Measurements from ENCODE around the gene SIGLEC12.
"Not testable (repeated sequence)": the region's sequence is repeated elsewhere in the genome, so short reads cannot be mapped to it uniquely, and the experiment has no call there.

Gene SIGLEC12

GRCh38 chr19:51448411-51449016, 53.1 kb downstream of the SIGLEC12 start:
- peaks cover 20% of the 10 kb centered on the region for H3K9me3 Mint-ChIP-seq
- no peaks in the 10 kb centered on the region for H3K27me3 Mint-ChIP-seq (ENCODE audit: low read depth)
- peak overlapping the region; percentile 46 for H3K27ac Mint-ChIP-seq
- H3K36me3 Mint-ChIP-seq (ENCODE audit: low read depth) = peaks cover 10% of the 10 kb centered on the region
- peaks cover 33% of the 10 kb centered on the region for H3K4me1 Mint-ChIP-seq (ENCODE audit: low read depth)
- peak; percentile 72 for DNase-seq (ENCODE audit: low spot score)
- peak overlapping the region; percentile 76 for H3K4me3 Mint-ChIP-seq

GRCh38 chr19:51448011-51448410, 53.6 kb downstream of the SIGLEC12 start:
- peak overlapping the region; percentile 46 for H3K27ac Mint-ChIP-seq
- peaks cover 20% of the 10 kb centered on the region for H3K9me3 Mint-ChIP-seq
- H3K4me1 Mint-ChIP-seq (ENCODE audit: low read depth) = peaks cover 35% of the 10 kb centered on the region
- H3K4me3 Mint-ChIP-seq = peak overlapping the region; percentile 76
- no peak for DNase-seq (ENCODE audit: low spot score)
- no peaks in the 10 kb centered on the region for H3K27me3 Mint-ChIP-seq (ENCODE audit: low read depth)
- peaks cover 10% of the 10 kb centered on the region for H3K36me3 Mint-ChIP-seq (ENCODE audit: low read depth)

- Mint-ChIP-seq H3K4me3 (peak overlapping the region; percentile 76), H3K4me1 (ENCODE audit: low read depth) (peaks cover 40% of the 10 kb centered on the region), H3K9me3 (peaks cover 20% of the 10 kb centered on the region), H3K36me3 (ENCODE audit: low read depth) (peaks cover 10% of the 10 kb centered on the region)
- DNase-seq (ENCODE audit: low spot score); H3K27ac Mint-ChIP-seq; H3K27me3 Mint-ChIP-seq (ENCODE audit: low read depth): not testable (repeated sequence)
These were observed 54.1 kb downstream of the SIGLEC12 start for GRCh38 chr19:51447510-51447909.

- H3K27ac Mint-ChIP-seq = peak overlapping the region; percentile 89
- peak; percentile 96 for DNase-seq (ENCODE audit: low spot score)
- no peaks in the 10 kb centered on the region for H3K36me3 Mint-ChIP-seq (ENCODE audit: low read depth)
- peaks cover 5% of the 10 kb centered on the region for H3K9me3 Mint-ChIP-seq
- H3K27me3 Mint-ChIP-seq (ENCODE audit: low read depth) = no peaks in the 10 kb centered on the region
- peaks cover 54% of the 10 kb centered on the region for H3K4me1 Mint-ChIP-seq (ENCODE audit: low read depth)
- peak overlapping the region; percentile 90 for H3K4me3 Mint-ChIP-seq
These were observed 59.9 kb downstream of the SIGLEC12 start for GRCh38 chr19:51441410-51442390.

All from T-helper 2 cell treated with Interferon-gamma antibody and Interleukin-4, amounts not matched to agents 5 μg/mL and 100 μg/mL, for 36 hours (primary cell).